HCT116 (cell line): Measurements from ENCODE around the gene MAML1. TPM values are rescaled to one million over a fixed set of nuclear protein-coding genes. Genes with fewer than 3 reads are reported as not detected.

Experiments used
- ATAC-seq: fragments of 200-7000 bp; cut with Tn5 transposase; 2 replicates; pipeline ENCODE4 v1.9.1; 2020; ENCODE audit warnings: mild to moderate bottlenecking, moderate library complexity
- BruUV-seq: library from RNA; stranded (reverse); fragments of 400-500 nt; replicated peaks from 2 replicates; lab custom pipeline; 2021; lab: Mats Ljungman, UMichigan
- CTCF ChIA-PET: fragments of 300-600 bp; sonication (Branson Sonifier 250); formaldehyde crosslinking; loops from one replicate; lab custom pipeline; 2021; ENCODE audit warnings: antibody characterized with exemption; lab: Charles Lee
- POLR2A ChIA-PET: fragments of 300-600, 350-600 bp; sonication (Branson Sonifier 250); formaldehyde crosslinking; loops from one replicate; lab custom pipeline; 2021; ENCODE audit warnings: antibody characterized with exemption; lab: Charles Lee
- RAD21 ChIA-PET, 2 experiments: fragments of 300-600 bp; sonication (Branson Sonifier 250); formaldehyde crosslinking; loops; one replicate each; lab custom pipeline; 2023; ENCODE audit warnings: low total read pairs in 2 of 2; ENCODE audit not compliant: uncharacterized antibody in 2 of 2, unreplicated experiment in 2 of 2, low non-redundant PET in 1 of 2; lab: Charles Lee
- DNase-seq: peaks from one replicate; pipeline ENCODE4 v3.0.0-alpha.2; 2010; ENCODE audit warnings: low read depth, low spot score
- H2AFZ ChIP-seq: fragments of 200-600 bp; shearing (Covaris generic), sonication (generic); 2 replicates; pipeline ENCODE4 v1.6.1; 2017; ENCODE audit warnings: low read depth, mixed run types, mixed read lengths, antibody characterized with exemption, low read length; ENCODE audit not compliant: poor library complexity, severe bottlenecking
- H3K27ac ChIP-seq: 2 replicates; pipeline ENCODE4 v1.5.1; 2012; ENCODE audit warnings: low read depth, low read length
- H3K27me3 ChIP-seq: fragments of 200-600 bp; sonication (generic); 2 replicates; pipeline ENCODE4 v1.6.1; 2016; ENCODE audit warnings: mixed run types, low read length, mixed read lengths; ENCODE audit not compliant: insufficient read depth
- H3K36me3 ChIP-seq, 2 experiments: fragments of 200-500 bp in 1 of 2; fragments of 200-600 bp in 1 of 2; sonication (Bioruptor generic) in 1 of 2; sonication (generic) in 1 of 2; 2 replicates each; pipeline versions ENCODE4 v1.5.1 to v1.6.1; 2014 to 2016; ENCODE audit warnings: low read length in 2 of 2, inconsistent platforms in 1 of 2, mixed read lengths in 1 of 2, mixed run types in 1 of 2; ENCODE audit not compliant: insufficient read depth in 2 of 2, control insufficient read depth in 1 of 2
- H3K4me1 ChIP-seq, 2 experiments: fragments of 200-600 bp in 1 of 2; sonication (generic) in 1 of 2; 2 replicates each; pipeline versions ENCODE4 v1.5.1 to v1.6.1; 2012 to 2017; ENCODE audit warnings: low read length in 2 of 2, inconsistent platforms in 1 of 2, mild to moderate bottlenecking in 1 of 2, mixed read lengths in 1 of 2, mixed run types in 1 of 2, moderate library complexity in 1 of 2; ENCODE audit not compliant: insufficient read depth in 2 of 2, control insufficient read depth in 1 of 2
- H3K4me2 ChIP-seq: fragments of 200-600 bp; sonication (generic); 2 replicates; pipeline ENCODE4 v1.6.1; 2017; ENCODE audit warnings: mixed run types, low read length, mixed read lengths
- H3K4me3 ChIP-seq, 2 experiments: fragments of 200-600 bp in 1 of 2; sonication (generic) in 1 of 2; replicated peaks in 1 of 2; 2 replicates each; pipeline ENCODE4 v1.5.1; 2011 to 2016; ENCODE audit warnings: low read length in 2 of 2, control low read depth in 1 of 2, low read depth in 1 of 2, mild to moderate bottlenecking in 1 of 2, mixed read lengths in 1 of 2, mixed run types in 1 of 2
- H3K79me2 ChIP-seq: fragments of 200-600 bp; sonication (generic); 2 replicates; pipeline ENCODE4 v1.6.1; 2017; ENCODE audit warnings: mild to moderate bottlenecking, mixed run types, low read length, moderate library complexity, mixed read lengths; ENCODE audit not compliant: insufficient read depth
- H3K9ac ChIP-seq: fragments of 200-600 bp; sonication (generic); 2 replicates; pipeline ENCODE4 v1.6.1; 2016; ENCODE audit warnings: low read length, mixed read lengths
- H3K9me2 ChIP-seq: fragments of 200-600 bp; sonication (generic), shearing (Covaris generic); 2 replicates; pipeline ENCODE4 v1.6.1; 2017; ENCODE audit warnings: mixed run types, mild to moderate bottlenecking, moderate library complexity; ENCODE audit not compliant: insufficient read depth
- H3K9me3 ChIP-seq, 2 experiments: fragments of 200-500 bp in 1 of 2; fragments of 200-600 bp in 1 of 2; sonication (Bioruptor generic) in 1 of 2; sonication (generic) in 1 of 2; 2 replicates each; pipeline ENCODE4 v1.6.1; 2014 to 2017; ENCODE audit warnings: low read length in 2 of 2, mixed read lengths in 2 of 2, inconsistent platforms in 1 of 2, low read depth in 1 of 2, mild to moderate bottlenecking in 1 of 2, mixed run types in 1 of 2, moderate library complexity in 1 of 2; ENCODE audit not compliant: control insufficient read depth in 1 of 2, insufficient read depth in 1 of 2
- H4K20me1 ChIP-seq: fragments of 200-600 bp; sonication (generic), shearing (Covaris generic); 2 replicates; pipeline ENCODE4 v1.6.1; 2017; ENCODE audit warnings: mixed run types, mild to moderate bottlenecking, moderate library complexity; ENCODE audit not compliant: insufficient read depth
- ATF3 ChIP-seq: IDR thresholded peaks from 2 replicates; pipeline ENCODE4 v1.6.1; 2012
- CBX3 ChIP-seq: IDR thresholded peaks from 2 replicates; pipeline ENCODE4 v1.6.1; 2012; ENCODE audit warnings: low read depth
- CTCF ChIP-seq, 3 experiments: fragments of 200-600 bp in 1 of 3; sonication (generic) in 1 of 3; IDR thresholded peaks in 2 of 3; conservative IDR thresholded peaks in 1 of 3; 2 replicates each; pipeline ENCODE4 v1.5.1; 2012 to 2017; ENCODE audit warnings: low read depth in 2 of 3, low read length in 2 of 3, antibody characterized with exemption in 1 of 3, borderline replicate concordance in 1 of 3, control low read depth in 1 of 3, mild to moderate bottlenecking in 1 of 3, mixed read lengths in 1 of 3, mixed run types in 1 of 3, moderate library complexity in 1 of 3; ENCODE audit not compliant: insufficient read depth in 1 of 3
- EGR1 ChIP-seq: IDR thresholded peaks from 2 replicates; pipeline ENCODE4 v1.6.1; 2012; ENCODE audit warnings: low read depth
- EZH2 ChIP-seq: fragments of 200-600 bp; sonication (generic); IDR thresholded peaks from 2 replicates; pipeline ENCODE4 v1.6.1; 2017; ENCODE audit warnings: antibody characterized with exemption, mixed run types
- FOSL1 ChIP-seq: IDR thresholded peaks from 2 replicates; pipeline ENCODE4 v1.6.1; 2012; ENCODE audit warnings: low read depth
- JUND ChIP-seq: IDR thresholded peaks from 2 replicates; pipeline ENCODE4 v1.6.1; 2012
- POLR2A ChIP-seq: IDR thresholded peaks from 2 replicates; pipeline ENCODE4 v1.7.0; 2011; ENCODE audit warnings: borderline replicate concordance; ENCODE audit not compliant: insufficient read depth, insufficient read length; ENCODE audit errors: extremely low read depth
- POLR2AphosphoS5 ChIP-seq: IDR thresholded peaks from 2 replicates; pipeline ENCODE4 v1.6.1; 2011; ENCODE audit warnings: mild to moderate bottlenecking, low read depth, low read length, moderate library complexity
- RAD21 ChIP-seq: IDR thresholded peaks from 2 replicates; pipeline ENCODE4 v1.6.1; 2012; ENCODE audit warnings: low read depth, mild to moderate bottlenecking
- SIN3A ChIP-seq: IDR thresholded peaks from 2 replicates; pipeline ENCODE4 v1.6.1; 2012; ENCODE audit warnings: low read depth
- SRF ChIP-seq: IDR thresholded peaks from 2 replicates; pipeline ENCODE4 v1.6.1; 2012; ENCODE audit warnings: low read depth
- TCF7L2 ChIP-seq: IDR thresholded peaks from 2 replicates; pipeline ENCODE4 v1.7.0; 2011; ENCODE audit warnings: borderline replicate concordance, inconsistent platforms; ENCODE audit not compliant: insufficient read depth, insufficient read length; ENCODE audit errors: extremely low read depth
- ZFX ChIP-seq: fragments of 450-650 bp; IDR thresholded peaks from 2 replicates; pipeline ENCODE4 v1.6.1; 2017
- ZNF274 ChIP-seq: fragments of 200-500 bp; sonication (Bioruptor generic); IDR thresholded peaks from 2 replicates; pipeline ENCODE4 v1.6.1; 2014; ENCODE audit warnings: mild to moderate bottlenecking, low read depth, low read length, inconsistent platforms
- intact Hi-C: fragments of 100-400 bp; cut with micrococcal nuclease; formaldehyde crosslinking; loops from 2 replicates; pipeline ENCODE4 v1.10.0; 2022
- total RNA-seq: library from RNA; stranded (reverse); gene quantifications from one replicate; pipeline ENCODE4 v1.2.1, GENCODE V29; 2021; ENCODE audit not compliant: unreplicated experiment
- TF ChIP-seq, protein P1 (sequence below): IDR thresholded peaks from 2 replicates; pipeline ENCODE4 v1.6.1; 2012

Gene MAML1
- total RNA-seq, 1 experiment from 2014 or later, result 29.5 TPM

DNA sequence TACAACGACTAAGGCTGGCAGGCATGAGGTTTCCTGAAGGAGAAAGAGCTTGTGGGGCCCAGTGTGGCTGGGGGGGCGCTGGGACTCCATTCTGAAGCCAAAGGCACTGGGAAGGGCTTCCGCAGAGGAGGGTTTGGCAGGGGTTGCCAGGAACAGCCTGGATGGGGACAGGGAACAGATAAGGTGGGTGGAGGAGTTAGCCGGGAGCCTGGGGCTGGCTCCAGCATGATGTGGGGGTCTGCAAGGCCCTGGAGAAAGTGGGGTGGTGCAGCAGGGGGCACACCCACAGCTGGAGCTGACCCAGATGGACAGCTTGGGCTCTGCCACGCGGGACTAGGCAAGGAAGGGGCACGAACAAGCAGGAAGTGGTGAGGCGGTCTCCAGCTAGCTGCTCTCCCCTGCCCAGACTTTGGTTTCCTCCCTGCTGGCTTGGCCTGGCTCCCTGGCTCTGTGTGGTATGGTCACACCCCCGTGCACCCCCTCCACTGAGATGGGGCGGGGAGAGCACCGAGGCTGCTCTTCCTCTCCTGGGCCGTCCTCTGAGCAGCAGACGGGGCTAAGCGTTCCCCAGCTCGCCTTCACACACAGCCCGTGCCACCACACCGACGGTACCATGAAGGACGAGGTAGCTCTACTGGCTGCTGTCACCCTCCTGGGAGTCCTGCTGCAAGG is 61.0 kb downstream of the MAML1 start, which contains the start of gene LTC4S:
Gene LTC4S (plus strand): TSS at position 519 of the 672 bp plus-strand sequence. CDS start 95 bp downstream, at position 614.
- TF ChIP-seq TCF7L2 (no peak), RAD21 (no peak), POLR2AphosphoS5 (no peak), EZH2 (no peak), SRF (no peak), SIN3A (no peak), JUND (no peak)
- TF ChIP-seq, protein P1, sequence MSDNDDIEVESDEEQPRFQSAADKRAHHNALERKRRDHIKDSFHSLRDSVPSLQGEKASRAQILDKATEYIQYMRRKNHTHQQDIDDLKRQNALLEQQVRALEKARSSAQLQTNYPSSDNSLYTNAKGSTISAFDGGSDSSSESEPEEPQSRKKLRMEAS, result no peak
- peaks cover 0 to 6% of the 10 kb centered on the region in 2 experiments; a peak in 1 of 4 replicates for H3K36me3 ChIP-seq
- H3K4me1 ChIP-seq, result peaks cover 9 to 22% of the 10 kb centered on the region in 2 experiments; a peak in 3 of 4 replicates
- H3K79me2 ChIP-seq, result peaks cover 11% of the 10 kb centered on the region; the same call in 1 of the 2 replicates
- peak within 1 kb of the TSS; percentile 99 for H3K27ac ChIP-seq
- peak within 1 kb of the TSS; percentile 65 to 84 for H3K4me3 ChIP-seq
- POLR2A ChIA-PET, result no interaction called here
- CTCF ChIA-PET, result no interaction called here
- H4K20me1 ChIP-seq, result no peaks in the 10 kb centered on the region
- BruUV-seq, result no TSS peak
- peak within 1 kb of the TSS; percentile 99 for H3K4me2 ChIP-seq
- no peaks in the 10 kb centered on the region for H3K27me3 ChIP-seq
- no peaks in the 10 kb centered on the region for H3K9me3 ChIP-seq
- ATAC-seq (no peak), DNase-seq (no peak)
- H2AFZ ChIP-seq, result no peak within 1 kb of the TSS
- intact Hi-C loops, result loop anchor here (2.0 kb wide), 1 partner anchor 31 kb away; no protein-coding TSS in a partner anchor
- peak within 1 kb of the TSS; percentile 88 for H3K9ac ChIP-seq
- RAD21 ChIA-PET, result no interaction called here
- H3K9me2 ChIP-seq, result no peaks in the 10 kb centered on the region

DNA sequence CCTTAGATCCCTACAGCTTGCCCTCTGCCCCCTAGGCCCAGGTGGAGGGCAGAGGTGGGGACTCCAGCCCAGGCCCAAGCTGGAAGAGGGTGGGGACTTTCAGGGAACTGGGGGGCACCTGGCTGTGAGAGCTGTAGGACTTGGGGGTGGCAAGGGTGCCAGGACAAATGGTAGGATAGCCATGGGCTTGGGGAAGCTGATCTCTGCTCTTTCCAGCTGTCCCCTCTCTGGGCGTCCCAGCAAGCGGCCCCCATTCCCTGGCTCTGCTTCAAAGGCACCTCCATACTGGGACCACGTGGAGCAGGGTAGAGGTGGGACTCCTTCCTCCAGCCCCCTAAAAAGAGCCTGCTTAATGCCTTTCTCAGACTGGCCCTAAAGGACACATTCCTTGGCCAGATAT is 61.5 kb downstream of the MAML1 start:
- peak overlapping the region; percentile 99 for H3K4me2 ChIP-seq
- H4K20me1 ChIP-seq, result no peaks in the 10 kb centered on the region
- no peaks in the 10 kb centered on the region for H3K9me3 ChIP-seq
- ChIA-PET POLR2A (no interaction called here), RAD21 (no interaction called here), CTCF (no interaction called here)
- H3K27ac ChIP-seq, result peak overlapping the region; percentile 99; the same call in 1 of the 2 replicates
- no TSS peak for BruUV-seq
- no peaks in the 10 kb centered on the region for H3K9me2 ChIP-seq
- H3K79me2 ChIP-seq, result peaks cover 11% of the 10 kb centered on the region; the same call in 1 of the 2 replicates
- H2AFZ ChIP-seq, result no peak overlapping the region
- DNase-seq, result no peak
- peaks cover 0 to 11% of the 10 kb centered on the region in 2 experiments; a peak in 1 of 4 replicates for H3K36me3 ChIP-seq
- intact Hi-C loops, result loop anchor here (2.0 kb wide), 1 partner anchor 31 kb away; no protein-coding TSS in a partner anchor
- TF ChIP-seq ZFX (no peak), EGR1 (no peak), ATF3 (no peak), JUND (no peak), FOSL1 (no peak), TCF7L2 (no peak), ZNF274 (no peak), EZH2 (no peak), POLR2AphosphoS5 (no peak), SIN3A (no peak), CBX3 (no peak), POLR2A (no peak), CTCF (IDR thresholded peaks at IDR 0.05 in 2 of 3, conservative IDR thresholded peaks at IDR 0.05 in 1 of 3; ENCODE audit: borderline replicate concordance in 1 of 3, insufficient read depth in 1 of 3, low read depth in 2 of 3, low read length in 2 of 3) (no peak)
- TF ChIP-seq, all 23 proteins: peak for 0
- Histone ChIP-seq H3K27me3 (no peaks in the 10 kb centered on the region), H3K4me3 (peak overlapping the region; percentile 65 to 84; a peak in 3 of 4 replicates), H3K4me1 (peaks cover 9 to 22% of the 10 kb centered on the region in 2 experiments; a peak in 3 of 4 replicates), H3K9ac (no peak overlapping the region; the same call in 1 of the 2 replicates)
- ATAC-seq, result no peak
